ENCODE measurements around the gene ZNF100. TPM values are rescaled to one million over a fixed set of nuclear protein-coding genes. Genes with fewer than 3 reads are reported as not detected.
"Not testable (repeated sequence)": the region's sequence is repeated elsewhere in the genome, so short reads cannot be mapped to it uniquely, and the experiment has no call there.

ZNF100 gene

DNA sequence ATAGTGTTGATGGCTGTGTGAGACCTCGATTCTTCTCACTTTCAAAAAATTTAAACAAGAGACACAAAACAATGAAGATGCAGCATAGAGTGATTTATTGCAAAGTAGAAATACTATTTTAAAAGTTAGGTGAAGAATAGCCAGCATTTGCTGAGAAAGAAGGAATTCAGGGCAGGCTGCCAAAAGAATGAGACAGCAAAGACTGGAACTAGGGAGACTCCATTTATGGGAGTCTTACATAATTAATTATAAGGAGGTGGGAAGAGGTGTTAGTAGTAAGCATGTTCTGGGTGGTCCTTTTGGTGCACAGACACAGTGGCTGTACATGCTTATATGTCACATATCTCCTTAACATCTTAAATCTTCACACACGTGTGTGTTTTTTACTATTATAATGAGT lies 93.9 kb downstream of the ZNF100 start:
- not testable (repeated sequence) for H2BK120ac ChIP-seq (ENCODE audit: low read depth, low read length); H3K36me3 ChIP-seq (ENCODE audit: control insufficient read depth, insufficient read depth, low read length); H2AK5ac ChIP-seq (ENCODE audit: low read length); H3K4me2 ChIP-seq (ENCODE audit: low read length); H4K8ac ChIP-seq (ENCODE audit: low read depth, low read length); DNase-seq; H3K4me1 ChIP-seq (ENCODE audit: control insufficient read depth, low read depth, low read length); H3K18ac ChIP-seq (ENCODE audit: low read length); H2BK15ac ChIP-seq (replicated peaks; ENCODE audit: low read depth); H2BK5ac ChIP-seq (ENCODE audit: low read length); H3K56ac ChIP-seq (ENCODE audit: low read length); H3K27me3 ChIP-seq (ENCODE audit: insufficient read depth, low read length, poor library complexity); H3K9ac ChIP-seq (ENCODE audit: low read length); H3K27ac ChIP-seq (ENCODE audit: low read depth, low read length); H4K5ac ChIP-seq (ENCODE audit: low read length); H3K4me3 ChIP-seq (ENCODE audit: low read length); H3K79me1 ChIP-seq (ENCODE audit: low read length); H3K4ac ChIP-seq (ENCODE audit: low read depth, low read length); H3K23ac ChIP-seq (ENCODE audit: low read length); H3K79me2 ChIP-seq (ENCODE audit: control insufficient read depth, insufficient read depth, low read length)
- WGBS (ENCODE audit: extremely low coverage, insufficient coverage, low lambda C conversion rate), result no CpG with 5 or more reads among the region's 2 CpGs

Small RNA genes within 50 kb of the gene (small RNA-seq; reads per million reads assigned to genes)
- gene VN1R84P (ENCODE audit: insufficient read depth), result not detected

Measured in mesendoderm (in vitro differentiated cells).